Kidney epithelial cell (primary cell): ENCODE results near the gene VOPP1. TPM values are rescaled to one million over a fixed set of nuclear protein-coding genes. Genes with fewer than 3 reads are reported as not detected.

Experiments
- DNase-seq: peaks from one replicate; pipeline ENCODE4 v3.0.0-alpha.2; 2010; ENCODE audit warnings: low read depth
- H3K27me3 ChIP-seq: 2 replicates; pipeline ENCODE4 v1.6.0; 2011; ENCODE audit warnings: low read length; ENCODE audit not compliant: control insufficient read depth, insufficient read depth
- H3K36me3 ChIP-seq: 2 replicates; pipeline ENCODE4 v1.5.1; 2011; ENCODE audit warnings: low read length; ENCODE audit not compliant: control insufficient read depth, insufficient read depth
- H3K4me3 ChIP-seq: 2 replicates; pipeline ENCODE4 v1.5.1; 2011; ENCODE audit warnings: low read depth, mild to moderate bottlenecking, control low read depth, low read length
- CTCF ChIP-seq: IDR thresholded peaks from 2 replicates; pipeline ENCODE4 v1.5.1; 2011; ENCODE audit warnings: mild to moderate bottlenecking, moderate library complexity, low read length, control low read depth, inconsistent platforms; ENCODE audit not compliant: insufficient read depth, poor library complexity, severe bottlenecking
- total RNA-seq: library from RNA; depleted of rRNA; stranded (reverse); fragments of >200 nt; gene quantifications from 2 replicates; pipeline ENCODE4 v1.2.3, GENCODE V29; 2015

VOPP1 gene
- total RNA-seq, 1 donor from 2014 or later: 118 TPM

- TF ChIP-seq CTCF: no peak
- Histone ChIP-seq H3K27me3 (no peaks in the 10 kb centered on the region), H3K4me3 (no peak overlapping the region), H3K36me3 (no peaks in the 10 kb centered on the region)
- DNase-seq: no peak
These were observed 95.2 kb downstream of the VOPP1 start for GRCh38 chr7:55476852-55477780.

GRCh38 chr7:55475855-55476803, 96.2 kb downstream of the VOPP1 start:
- TF ChIP-seq CTCF: no peak
- H3K4me3 ChIP-seq: no peak overlapping the region

GRCh38 chr7:55474944-55475854, 97.1 kb downstream of the VOPP1 start:
- H3K36me3 ChIP-seq: no peaks in the 10 kb centered on the region
- TF ChIP-seq CTCF: no peak

More at GRCh38 chr7:55475855-55476803, 96.2 kb downstream of the VOPP1 start:
- no peak for DNase-seq
- Histone ChIP-seq H3K27me3 (no peaks in the 10 kb centered on the region), H3K36me3 (no peaks in the 10 kb centered on the region)

GRCh38 chr7:55473932-55474331, 98.4 kb downstream of the VOPP1 start:
- H3K36me3 ChIP-seq: no peaks in the 10 kb centered on the region
- TF ChIP-seq CTCF: no peak

More at GRCh38 chr7:55474944-55475854, 97.1 kb downstream of the VOPP1 start:
- Histone ChIP-seq H3K27me3 (no peaks in the 10 kb centered on the region), H3K4me3 (no peak overlapping the region)
- DNase-seq: no peak

More at GRCh38 chr7:55473932-55474331, 98.4 kb downstream of the VOPP1 start:
- H3K4me3 ChIP-seq: no peak overlapping the region
- H3K27me3 ChIP-seq: no peaks in the 10 kb centered on the region
- DNase-seq: no peak
